A549 treated with AZD9567 at 1 μM for 4 hours (cell line): ENCODE measurements around the gene PRDM2. TPM values are rescaled to one million over a fixed set of nuclear protein-coding genes. Genes with fewer than 3 reads are reported as not detected.

Experiments used
- total RNA-seq: library from RNA; stranded (reverse); fragments of 200-300 nt; extraction: Qiagen RNA extraction; gene quantifications from 5 replicates; pipeline ENCODE4 v1.2.3, GENCODE V29; 2022; ENCODE audit not compliant: insufficient read depth

The PRDM2 gene
- total RNA-seq: 8.9 to 13.4 TPM (median 10.1 TPM) in 5 replicates

GRCh38 chr1:13699936-13700520, at the start of gene PRDM2:
PRDM2 (plus strand) TSS chr1:13700188; CDS start chr1:13715606, 15,418 bp downstream.

Other genes starting within 250 kb of the PRDM2 start
- gene LRRC38, start 186.2 kb upstream of the PRDM2 start, total RNA-seq: 0.03 to 0.05 TPM (median 0.03 TPM) in 3 of 5 replicates, not detected in the others
- gene PDPN, start 116.4 kb upstream of the PRDM2 start, total RNA-seq: not detected in 5 replicates